Heart left ventricle (tissue), 13 donors: ENCODE data around the gene SCAF1.

Experiments used
- CTCF ChIP-seq, 12 donors: fragments of 200-600 bp; sonication (generic) in 4 of 12; IDR thresholded peaks; one replicate each; pipeline versions ENCODE4 v1.5.0 to v1.8.0; 2018 to 2022; ENCODE audit warnings: antibody characterized with exemption in 12 of 12, mild to moderate bottlenecking in 5 of 12
- POLR2A ChIP-seq, 2 donors: fragments of 450-650 bp; IDR thresholded peaks; one replicate each; pipeline ENCODE4 v1.6.1; 2017; ENCODE audit warnings: antibody characterized with exemption in 2 of 2, mild to moderate bottlenecking in 2 of 2, moderate library complexity in 2 of 2
- donor health status: ischemic (EF 13 %, LVEDD 7.1; RV severe dilation, severe dysfunction).
- donor health status: DM: no; HTN: yes; CAD: no.
- donor health status: DM: no; HTN: no; CAD: no.
- donor health status: ischemic (EF 25% LVEDD 6.9; RV normal size, moderate dysfunction).
- donor health status: ischemic (EF 25% LVEDD 5.7; RV mildly dilated, moderate dysfunction).
- donor health status: ischemic (EF 35%, LVEDD 5.7; RV mildly dilated, moderate dysfunction).
- donor health status: nonischemic (EF 11% LVEDD 7.7; RV severe dilation, severe dysfunction).
- donor health status: DM: yes; HTN: yes; CAD: no.
- donor health status: PGD.
- donor health status: ischemic (EF 29% LVEDD 5.4; RV normal size, mild dysfunction).
- donor health status: nonischemic (EF 23%, LVEDD 6.1; RV moderate dilation, normal function).

- TF ChIP-seq CTCF (IDR thresholded peaks at IDR 0.05) (no peak), POLR2A (IDR thresholded peaks at IDR 0.05) (no peak)
These were observed 15.8 kb upstream of the SCAF1 start for GRCh38 chr19:49626226-49626625.
